ENCODE data around the gene ELMOD3. TPM values are rescaled to one million over a fixed set of nuclear protein-coding genes. Genes with fewer than 3 reads are reported as not detected.
A peak's percentile ranks its signal among the peaks of the same experiment; 100 is the strongest.
"Not testable (repeated sequence)": the region's sequence is repeated elsewhere in the genome, so short reads cannot be mapped to it uniquely, and the experiment has no call there.

The ELMOD3 gene
- total RNA-seq, 1 experiment from 2014 or later: 10.3 TPM

DNA sequence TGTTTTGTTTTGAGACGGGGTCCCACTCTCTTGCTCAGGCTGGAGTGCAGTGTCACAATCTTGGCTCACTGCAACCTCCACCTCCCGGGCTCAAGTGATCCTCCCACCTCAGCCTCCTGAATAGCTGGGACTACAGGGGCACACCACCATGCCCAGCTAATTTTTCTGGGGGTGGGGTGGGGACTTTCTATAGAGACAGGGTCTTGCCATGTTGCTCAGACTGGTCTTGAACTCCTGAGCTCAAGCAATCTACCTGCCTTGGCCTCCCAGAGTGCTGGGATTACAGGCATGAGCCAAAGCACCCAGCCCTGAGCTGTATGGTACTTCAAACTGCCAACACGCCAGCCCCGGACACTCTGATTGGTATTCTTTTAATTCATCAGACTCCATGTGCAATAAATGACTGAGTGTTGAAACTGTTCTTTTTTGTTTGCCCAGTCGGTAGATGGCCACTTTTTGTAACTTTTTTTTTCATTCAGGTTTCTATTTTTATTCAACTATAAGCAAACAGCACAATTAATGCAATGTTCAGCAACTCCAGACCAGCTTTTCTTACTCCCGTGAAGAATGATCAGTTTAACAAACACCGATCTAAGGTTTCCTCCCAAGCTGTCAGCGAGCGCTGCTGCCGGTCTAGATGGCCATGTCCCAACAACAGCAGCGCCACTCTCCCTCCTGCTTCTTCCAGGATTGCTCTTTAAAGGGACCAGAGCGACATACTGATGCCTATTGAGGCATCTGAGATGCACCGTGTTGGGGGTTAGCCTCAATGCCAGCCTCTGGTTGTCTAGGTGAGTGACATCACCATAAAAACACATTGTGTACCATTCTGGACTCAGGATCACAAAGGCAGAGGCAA is 14.3 kb upstream of the ELMOD3 start:
- peaks cover under 1% of the 10 kb centered on the region for H3K9me3 Mint-ChIP-seq (ENCODE audit: unreplicated experiment)

DNA sequence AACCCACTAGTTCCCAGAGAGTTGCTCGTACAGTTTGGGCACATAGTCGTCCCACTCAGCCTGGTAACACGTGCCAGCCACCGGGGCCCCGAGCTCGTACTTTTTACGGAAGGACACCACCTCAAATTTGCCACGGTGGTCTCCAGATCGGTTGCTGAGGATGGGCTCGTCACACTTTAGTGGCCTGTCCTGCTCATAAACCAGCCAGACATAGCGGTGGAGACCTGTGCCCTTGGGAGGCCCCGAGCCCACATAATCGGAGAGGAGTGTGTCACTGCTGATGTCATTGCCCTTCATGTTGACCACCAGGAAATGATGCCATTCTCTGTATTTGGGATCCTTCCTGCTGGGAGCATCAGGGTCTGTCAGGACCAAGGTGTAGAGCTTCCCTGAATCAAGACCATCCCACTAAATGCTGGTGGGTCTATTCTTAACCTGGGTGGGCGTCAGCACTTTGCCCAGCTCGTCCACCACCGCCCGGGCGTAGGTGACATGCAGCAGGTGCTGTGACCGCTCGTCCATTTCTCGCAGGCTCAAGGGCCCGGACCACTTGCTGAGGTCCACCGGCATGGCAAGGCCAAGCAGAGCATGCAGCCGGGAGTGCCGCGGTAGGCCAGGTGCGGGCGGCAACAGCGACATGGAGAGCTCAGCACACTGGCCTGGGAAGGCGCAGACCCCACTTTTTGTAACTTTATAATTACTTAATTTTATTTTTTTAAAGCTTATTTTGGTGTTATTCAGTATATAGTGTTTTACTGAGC is 13.1 kb upstream of the ELMOD3 start:
- Histone ChIP-seq H3K4me1 (no peaks in the 10 kb centered on the region), H3K36me3 (ENCODE audit: control insufficient read depth, insufficient read depth, low read length) (peaks cover 3% of the 10 kb centered on the region; the same call in 1 of the 2 replicates), H3K9me3 (no peaks in the 10 kb centered on the region), H3K27me3 (replicated peaks; ENCODE audit: control insufficient read depth, insufficient read depth, low read length) (no peaks in the 10 kb centered on the region), H3K4me3 (ENCODE audit: low read depth, low read length) (no peak overlapping the region)
- H3K4me1 Mint-ChIP-seq (ENCODE audit: low read depth, unreplicated experiment): no peaks in the 10 kb centered on the region
- H3K27ac Mint-ChIP-seq (ENCODE audit: unreplicated experiment): no peak overlapping the region
- H3K27me3 Mint-ChIP-seq (ENCODE audit: insufficient read depth, unreplicated experiment): no peaks in the 10 kb centered on the region
- ChIA-PET POLR2A (no interaction called here), CTCF (no interaction called here)
- no peak overlapping the region for H3K4me3 Mint-ChIP-seq (ENCODE audit: unreplicated experiment)
- TF ChIP-seq, protein P1, sequence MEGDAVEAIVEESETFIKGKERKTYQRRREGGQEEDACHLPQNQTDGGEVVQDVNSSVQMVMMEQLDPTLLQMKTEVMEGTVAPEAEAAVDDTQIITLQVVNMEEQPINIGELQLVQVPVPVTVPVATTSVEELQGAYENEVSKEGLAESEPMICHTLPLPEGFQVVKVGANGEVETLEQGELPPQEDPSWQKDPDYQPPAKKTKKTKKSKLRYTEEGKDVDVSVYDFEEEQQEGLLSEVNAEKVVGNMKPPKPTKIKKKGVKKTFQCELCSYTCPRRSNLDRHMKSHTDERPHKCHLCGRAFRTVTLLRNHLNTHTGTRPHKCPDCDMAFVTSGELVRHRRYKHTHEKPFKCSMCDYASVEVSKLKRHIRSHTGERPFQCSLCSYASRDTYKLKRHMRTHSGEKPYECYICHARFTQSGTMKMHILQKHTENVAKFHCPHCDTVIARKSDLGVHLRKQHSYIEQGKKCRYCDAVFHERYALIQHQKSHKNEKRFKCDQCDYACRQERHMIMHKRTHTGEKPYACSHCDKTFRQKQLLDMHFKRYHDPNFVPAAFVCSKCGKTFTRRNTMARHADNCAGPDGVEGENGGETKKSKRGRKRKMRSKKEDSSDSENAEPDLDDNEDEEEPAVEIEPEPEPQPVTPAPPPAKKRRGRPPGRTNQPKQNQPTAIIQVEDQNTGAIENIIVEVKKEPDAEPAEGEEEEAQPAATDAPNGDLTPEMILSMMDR (IDR thresholded peaks at IDR 0.05; ENCODE audit: insufficient read depth in 1 of 2, low read depth in 1 of 2, low read length in 1 of 2, severe bottlenecking in 1 of 2, unreplicated experiment in 1 of 2): no peak
- no peaks in the 10 kb centered on the region for H3K36me3 Mint-ChIP-seq (ENCODE audit: insufficient read depth, unreplicated experiment)
- BruUV-seq (replicated peaks): no TSS peak
- no peaks in the 10 kb centered on the region for H3K9me3 Mint-ChIP-seq (ENCODE audit: unreplicated experiment)
- intact Hi-C loops (cut with micrococcal nuclease; ENCODE audit: unreplicated experiment): no loop called here
- no peak for DNase-seq

More for the DNA sequence above, 14.3 kb upstream of the ELMOD3 start:
- ChIA-PET POLR2A (no interaction called here), CTCF (no interaction called here)
- Histone ChIP-seq H3K4me1 (no peaks in the 10 kb centered on the region), H3K9me3 (no peaks in the 10 kb centered on the region), H3K4me3 (ENCODE audit: low read depth, low read length) (no peak overlapping the region), H3K36me3 (ENCODE audit: control insufficient read depth, insufficient read depth, low read length) (no peaks in the 10 kb centered on the region), H3K27me3 (replicated peaks; ENCODE audit: control insufficient read depth, insufficient read depth, low read length) (no peaks in the 10 kb centered on the region)
- no peak for DNase-seq
- no peak overlapping the region for H3K27ac Mint-ChIP-seq (ENCODE audit: unreplicated experiment)
- H3K4me3 Mint-ChIP-seq (ENCODE audit: unreplicated experiment): no peak overlapping the region
- no peaks in the 10 kb centered on the region for H3K4me1 Mint-ChIP-seq (ENCODE audit: low read depth, unreplicated experiment)
- H3K27me3 Mint-ChIP-seq (ENCODE audit: insufficient read depth, unreplicated experiment): no peaks in the 10 kb centered on the region
- intact Hi-C loops (cut with micrococcal nuclease; ENCODE audit: unreplicated experiment): no loop called here
- BruUV-seq (replicated peaks): no TSS peak
- TF ChIP-seq, protein P1 (IDR thresholded peaks at IDR 0.05; ENCODE audit: insufficient read depth in 1 of 2, low read depth in 1 of 2, low read length in 1 of 2, severe bottlenecking in 1 of 2, unreplicated experiment in 1 of 2): no peak
- H3K36me3 Mint-ChIP-seq (ENCODE audit: insufficient read depth, unreplicated experiment): no peaks in the 10 kb centered on the region

DNA sequence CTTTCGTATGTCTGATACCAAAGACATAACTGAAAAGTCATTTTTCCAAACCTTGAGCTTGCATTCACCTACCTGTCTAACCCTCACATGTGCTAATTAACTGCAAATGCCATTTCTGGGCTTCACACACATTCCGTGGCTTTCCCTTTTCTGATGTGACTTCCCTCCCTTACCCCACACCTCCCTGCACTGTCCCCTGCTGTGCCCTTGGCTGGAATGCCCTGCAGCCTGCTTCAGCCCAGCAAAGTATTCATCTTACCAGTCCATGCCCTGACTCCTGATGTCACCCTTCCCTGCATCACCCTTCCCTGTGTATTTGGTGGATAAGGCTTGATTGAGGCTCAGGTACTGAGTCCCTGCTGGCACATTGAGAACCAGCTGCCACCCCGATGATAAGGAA is 12.4 kb upstream of the ELMOD3 start:
- Histone ChIP-seq H3K9me3 (no peaks in the 10 kb centered on the region), H3K27me3 (replicated peaks; ENCODE audit: control insufficient read depth, insufficient read depth, low read length) (no peaks in the 10 kb centered on the region), H3K36me3 (ENCODE audit: control insufficient read depth, insufficient read depth, low read length) (peaks cover 3% of the 10 kb centered on the region; the same call in 1 of the 2 replicates), H3K4me3 (ENCODE audit: low read depth, low read length) (no peak overlapping the region), H3K4me1 (peaks cover 3% of the 10 kb centered on the region; the same call in 1 of the 2 replicates)
- POLR2A ChIA-PET: no interaction called here
- no peak for DNase-seq
- TF ChIP-seq, protein P1 (IDR thresholded peaks at IDR 0.05; ENCODE audit: insufficient read depth in 1 of 2, low read depth in 1 of 2, low read length in 1 of 2, severe bottlenecking in 1 of 2, unreplicated experiment in 1 of 2): no peak
- H3K9me3 Mint-ChIP-seq (ENCODE audit: unreplicated experiment): no peaks in the 10 kb centered on the region
- CTCF ChIA-PET: no interaction called here
- H3K4me1 Mint-ChIP-seq (ENCODE audit: low read depth, unreplicated experiment): no peaks in the 10 kb centered on the region
- intact Hi-C loops (cut with micrococcal nuclease; ENCODE audit: unreplicated experiment): no loop called here
- no peaks in the 10 kb centered on the region for H3K36me3 Mint-ChIP-seq (ENCODE audit: insufficient read depth, unreplicated experiment)
- no peak overlapping the region for H3K4me3 Mint-ChIP-seq (ENCODE audit: unreplicated experiment)
- H3K27ac Mint-ChIP-seq (ENCODE audit: unreplicated experiment): no peak overlapping the region
- H3K27me3 Mint-ChIP-seq (ENCODE audit: insufficient read depth, unreplicated experiment): no peaks in the 10 kb centered on the region
- no TSS peak for BruUV-seq (replicated peaks)

DNA sequence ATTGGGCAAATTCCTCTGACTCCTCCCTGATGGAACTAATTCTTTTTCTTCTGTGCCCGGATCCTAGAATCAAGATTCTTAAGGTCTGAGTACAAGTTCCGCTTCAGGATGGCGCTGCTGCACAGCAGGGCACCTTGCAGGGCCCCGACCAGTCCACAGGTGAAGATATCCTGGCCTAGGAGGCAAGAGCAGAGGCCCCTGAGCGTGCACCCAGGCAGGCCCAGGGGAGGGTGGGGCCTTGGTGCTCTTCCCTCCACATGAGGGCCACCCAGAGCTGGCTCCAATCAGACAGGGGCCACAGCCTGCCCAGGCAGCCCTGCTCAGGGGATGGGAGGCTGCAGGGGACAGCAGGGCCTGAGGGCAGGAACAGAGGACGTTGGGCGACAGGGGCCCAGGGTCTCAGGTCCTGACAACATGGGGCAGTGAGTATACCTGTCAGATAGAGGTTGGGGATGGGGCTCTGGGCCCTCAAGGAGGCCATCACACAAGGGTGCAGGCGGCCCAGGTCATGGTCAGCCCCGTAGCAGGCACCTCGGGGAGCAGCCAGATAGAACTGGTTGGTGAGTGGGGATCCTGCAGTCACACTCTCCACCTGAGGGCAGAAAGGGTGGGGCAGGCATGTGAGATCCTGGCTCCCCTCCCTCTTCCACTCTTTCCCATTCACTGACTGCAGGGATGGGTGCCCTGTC is 11.2 kb upstream of the ELMOD3 start:
- peaks cover 14% of the 10 kb centered on the region for H3K4me1 ChIP-seq
- H3K4me3 ChIP-seq (ENCODE audit: low read depth, low read length); H3K4me3 Mint-ChIP-seq (ENCODE audit: unreplicated experiment); H3K4me1 Mint-ChIP-seq (ENCODE audit: low read depth, unreplicated experiment); H3K27me3 ChIP-seq (replicated peaks; ENCODE audit: control insufficient read depth, insufficient read depth, low read length); BruUV-seq (replicated peaks); POLR2A ChIA-PET; H3K27ac Mint-ChIP-seq (ENCODE audit: unreplicated experiment); H3K27me3 Mint-ChIP-seq (ENCODE audit: insufficient read depth, unreplicated experiment); H3K36me3 ChIP-seq (ENCODE audit: control insufficient read depth, insufficient read depth, low read length); intact Hi-C loops (cut with micrococcal nuclease; ENCODE audit: unreplicated experiment); H3K9me3 Mint-ChIP-seq (ENCODE audit: unreplicated experiment); H3K9me3 ChIP-seq; CTCF ChIA-PET: not testable (repeated sequence)
- peaks cover 10% of the 10 kb centered on the region for H3K36me3 Mint-ChIP-seq (ENCODE audit: insufficient read depth, unreplicated experiment)
- peak in 1 of 2 experiments; percentile 13 for DNase-seq

All from Caco-2 (cell line).